PFSK-1 (cell line): ENCODE results near the gene ITGB8.

Source experiments
- POLR2AphosphoS5 ChIP-seq: IDR thresholded peaks from 2 replicates; pipeline ENCODE4 v1.6.1; 2012; ENCODE audit warnings: low read depth, mild to moderate bottlenecking, control low read depth, low read length, moderate library complexity
- SIN3A ChIP-seq: IDR thresholded peaks from 2 replicates; pipeline ENCODE4 v1.6.1; 2012; ENCODE audit warnings: mild to moderate bottlenecking, low read length, moderate library complexity, borderline replicate concordance; ENCODE audit not compliant: insufficient read depth
- TAF1 ChIP-seq: IDR thresholded peaks from 2 replicates; pipeline ENCODE4 v1.6.1; 2012; ENCODE audit warnings: low read length, control low read depth, borderline replicate concordance; ENCODE audit not compliant: insufficient read depth
- TF ChIP-seq, protein P1 (sequence below), 2 experiments: IDR thresholded peaks; 2 replicates each; pipeline versions ENCODE4 v1.6.1 to v1.8.0; 2011 to 2012; ENCODE audit warnings: low read depth in 2 of 2, low read length in 2 of 2, control low read depth in 1 of 2, inconsistent platforms in 1 of 2, mild to moderate bottlenecking in 1 of 2, moderate library complexity in 1 of 2; ENCODE audit not compliant: insufficient read depth in 1 of 2

DNA sequence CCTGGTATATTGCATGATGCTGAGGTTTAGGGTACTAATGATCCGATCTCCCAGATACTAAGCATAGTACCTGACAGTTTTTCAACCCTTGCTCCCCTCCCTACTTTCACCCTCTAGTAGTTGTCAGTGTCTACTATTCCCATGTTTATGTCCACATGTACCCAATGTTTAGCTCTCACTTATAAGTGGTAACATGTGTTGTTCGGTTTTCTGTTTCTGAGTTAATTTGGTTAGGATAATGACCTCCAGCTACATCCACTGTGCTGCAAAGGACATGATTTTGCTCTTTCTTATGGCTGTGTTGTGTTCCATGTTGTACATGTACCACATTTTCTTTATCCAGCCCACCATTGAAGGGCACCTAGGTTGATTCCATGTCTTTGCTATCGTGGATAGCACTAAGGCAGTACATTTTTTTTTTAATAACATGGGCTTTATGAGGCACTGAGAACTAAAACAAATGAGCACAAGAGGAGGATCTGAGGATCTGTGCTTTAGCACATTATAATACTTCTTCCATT is 28.1 kb downstream of the ITGB8 start:
- TF ChIP-seq TAF1, result no peak
- TF ChIP-seq POLR2AphosphoS5, result no peak
- no peak for TF ChIP-seq SIN3A
- TF ChIP-seq, protein P1, sequence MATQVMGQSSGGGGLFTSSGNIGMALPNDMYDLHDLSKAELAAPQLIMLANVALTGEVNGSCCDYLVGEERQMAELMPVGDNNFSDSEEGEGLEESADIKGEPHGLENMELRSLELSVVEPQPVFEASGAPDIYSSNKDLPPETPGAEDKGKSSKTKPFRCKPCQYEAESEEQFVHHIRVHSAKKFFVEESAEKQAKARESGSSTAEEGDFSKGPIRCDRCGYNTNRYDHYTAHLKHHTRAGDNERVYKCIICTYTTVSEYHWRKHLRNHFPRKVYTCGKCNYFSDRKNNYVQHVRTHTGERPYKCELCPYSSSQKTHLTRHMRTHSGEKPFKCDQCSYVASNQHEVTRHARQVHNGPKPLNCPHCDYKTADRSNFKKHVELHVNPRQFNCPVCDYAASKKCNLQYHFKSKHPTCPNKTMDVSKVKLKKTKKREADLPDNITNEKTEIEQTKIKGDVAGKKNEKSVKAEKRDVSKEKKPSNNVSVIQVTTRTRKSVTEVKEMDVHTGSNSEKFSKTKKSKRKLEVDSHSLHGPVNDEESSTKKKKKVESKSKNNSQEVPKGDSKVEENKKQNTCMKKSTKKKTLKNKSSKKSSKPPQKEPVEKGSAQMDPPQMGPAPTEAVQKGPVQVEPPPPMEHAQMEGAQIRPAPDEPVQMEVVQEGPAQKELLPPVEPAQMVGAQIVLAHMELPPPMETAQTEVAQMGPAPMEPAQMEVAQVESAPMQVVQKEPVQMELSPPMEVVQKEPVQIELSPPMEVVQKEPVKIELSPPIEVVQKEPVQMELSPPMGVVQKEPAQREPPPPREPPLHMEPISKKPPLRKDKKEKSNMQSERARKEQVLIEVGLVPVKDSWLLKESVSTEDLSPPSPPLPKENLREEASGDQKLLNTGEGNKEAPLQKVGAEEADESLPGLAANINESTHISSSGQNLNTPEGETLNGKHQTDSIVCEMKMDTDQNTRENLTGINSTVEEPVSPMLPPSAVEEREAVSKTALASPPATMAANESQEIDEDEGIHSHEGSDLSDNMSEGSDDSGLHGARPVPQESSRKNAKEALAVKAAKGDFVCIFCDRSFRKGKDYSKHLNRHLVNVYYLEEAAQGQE (IDR thresholded peaks at IDR 0.05; ENCODE audit: insufficient read depth in 1 of 2, low read depth in 2 of 2, low read length in 2 of 2), result no peak
